Sigmoid colon (tissue), 3 donors: Measurements from ENCODE around the gene BIN1.

Source experiments
- POLR2A ChIP-seq, 2 donors: fragments of 450-650 bp; IDR thresholded peaks; one replicate each; pipeline ENCODE4 v1.6.1; 2016; ENCODE audit warnings: antibody characterized with exemption in 2 of 2, mild to moderate bottlenecking in 2 of 2, moderate library complexity in 2 of 2
- TF ChIP-seq, protein P1 (sequence below), 4 experiments: fragments of 450-650 bp in 3 of 4; fragments of 200-600 bp in 1 of 4; IDR thresholded peaks; one replicate each; pipeline ENCODE4 v1.5.1; 2016 to 2019; ENCODE audit warnings: antibody characterized with exemption in 4 of 4, mild to moderate bottlenecking in 3 of 4, moderate library complexity in 2 of 4

DNA sequence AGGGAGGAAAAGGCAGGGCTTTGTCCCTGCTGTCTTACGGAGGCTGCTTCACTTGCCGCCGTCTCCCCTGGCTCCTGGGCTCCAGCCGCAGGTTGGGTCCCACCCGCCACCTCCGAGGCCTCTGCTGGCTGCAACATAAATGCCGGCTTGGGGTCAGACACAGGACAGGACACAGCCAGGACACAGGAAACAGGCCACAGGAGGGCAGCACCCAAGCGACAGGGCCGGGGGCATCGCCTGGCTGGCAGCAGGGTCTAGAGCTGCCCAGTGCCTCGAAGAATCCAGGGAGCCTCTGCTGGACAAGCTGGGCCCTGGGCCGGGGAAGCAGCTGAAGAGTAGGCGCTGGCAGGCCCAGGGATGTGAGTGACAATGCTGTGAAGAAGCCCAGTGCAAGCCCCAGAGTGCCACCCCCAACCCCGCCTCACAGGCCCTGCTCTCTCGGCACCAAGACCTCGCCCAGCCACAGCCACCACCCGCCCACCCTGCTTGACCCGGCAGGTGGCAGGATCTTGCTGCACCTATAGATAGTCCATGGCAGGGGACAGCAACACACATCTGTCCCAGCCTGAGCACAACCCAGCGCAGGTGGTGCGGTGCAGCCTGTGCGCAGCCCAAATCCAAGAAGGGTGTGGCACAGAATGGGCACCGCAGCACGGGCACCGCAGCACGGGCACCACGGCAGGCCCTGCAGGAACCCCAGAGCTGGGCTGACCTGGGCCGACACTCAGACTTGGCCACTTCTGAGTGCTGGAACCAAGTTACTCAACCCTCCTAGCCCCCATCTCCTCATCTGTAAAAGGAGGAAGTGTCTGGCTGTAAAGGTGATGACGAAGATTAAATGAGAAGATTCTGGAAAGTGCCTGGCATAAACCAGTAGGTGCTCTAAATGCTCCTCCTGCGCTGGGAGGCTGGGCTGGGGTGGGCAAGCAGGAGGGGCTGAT lies 55.6 kb downstream of the BIN1 start:
- TF ChIP-seq, protein P1, sequence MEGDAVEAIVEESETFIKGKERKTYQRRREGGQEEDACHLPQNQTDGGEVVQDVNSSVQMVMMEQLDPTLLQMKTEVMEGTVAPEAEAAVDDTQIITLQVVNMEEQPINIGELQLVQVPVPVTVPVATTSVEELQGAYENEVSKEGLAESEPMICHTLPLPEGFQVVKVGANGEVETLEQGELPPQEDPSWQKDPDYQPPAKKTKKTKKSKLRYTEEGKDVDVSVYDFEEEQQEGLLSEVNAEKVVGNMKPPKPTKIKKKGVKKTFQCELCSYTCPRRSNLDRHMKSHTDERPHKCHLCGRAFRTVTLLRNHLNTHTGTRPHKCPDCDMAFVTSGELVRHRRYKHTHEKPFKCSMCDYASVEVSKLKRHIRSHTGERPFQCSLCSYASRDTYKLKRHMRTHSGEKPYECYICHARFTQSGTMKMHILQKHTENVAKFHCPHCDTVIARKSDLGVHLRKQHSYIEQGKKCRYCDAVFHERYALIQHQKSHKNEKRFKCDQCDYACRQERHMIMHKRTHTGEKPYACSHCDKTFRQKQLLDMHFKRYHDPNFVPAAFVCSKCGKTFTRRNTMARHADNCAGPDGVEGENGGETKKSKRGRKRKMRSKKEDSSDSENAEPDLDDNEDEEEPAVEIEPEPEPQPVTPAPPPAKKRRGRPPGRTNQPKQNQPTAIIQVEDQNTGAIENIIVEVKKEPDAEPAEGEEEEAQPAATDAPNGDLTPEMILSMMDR (IDR thresholded peaks at IDR 0.05) = no peak
- TF ChIP-seq POLR2A (IDR thresholded peaks at IDR 0.05) = no peak
